ENCODE results near the gene TH.

GRCh38 chr11:2174361-2174760, 2.7 kb upstream of the TH start:
- TF ChIP-seq CTCF (IDR thresholded peaks at IDR 0.05; ENCODE audit: control extremely low read depth in 1 of 3, insufficient read depth in 1 of 3, low read depth in 1 of 3, low read length in 3 of 3), result no peak
- no peak for TF ChIP-seq ZNF274 (IDR thresholded peaks at IDR 0.05; ENCODE audit: borderline replicate concordance, extremely low read depth, low read length)
- TF ChIP-seq JUN (IDR thresholded peaks at IDR 0.05; ENCODE audit: low read depth, low read length), result no peak
- TF ChIP-seq RBBP5 (IDR thresholded peaks at IDR 0.05; ENCODE audit: borderline replicate concordance, low read depth, low read length), result no peak
- no peak for TF ChIP-seq SUZ12 (IDR thresholded peaks at IDR 0.05; ENCODE audit: low read length)
- TF ChIP-seq POLR2A (IDR thresholded peaks at IDR 0.05; ENCODE audit: control extremely low read depth in 1 of 2, low read depth in 2 of 2, low read length in 2 of 2), result no peak
- no peak for TF ChIP-seq RAD21 (IDR thresholded peaks at IDR 0.05 in 1 of 2, conservative IDR thresholded peaks at IDR 0.05 in 1 of 2; ENCODE audit: low read depth in 2 of 2, low read length in 2 of 2)
- no peak for TF ChIP-seq HDAC2 (IDR thresholded peaks at IDR 0.05; ENCODE audit: borderline replicate concordance in 1 of 2, low read depth in 2 of 2, low read length in 2 of 2)
- TF ChIP-seq KDM1A (IDR thresholded peaks at IDR 0.05; ENCODE audit: borderline replicate concordance, low read length), result no peak
- TF ChIP-seq ATF2 (IDR thresholded peaks at IDR 0.05; ENCODE audit: low read length), result no peak
- no peak for TF ChIP-seq CHD2 (IDR thresholded peaks at IDR 0.05; ENCODE audit: low read length)
